ENCODE results near the gene OTUD5.

OTUD5 gene

GRCh38 chrX:48910926-48911411 is 46.4 kb downstream of the OTUD5 start:
- peak overlapping the region; percentile 80 for H3K4me2 ChIP-seq (ENCODE audit: low read length)
- TF ChIP-seq EZH2 (IDR thresholded peaks at IDR 0.05; ENCODE audit: borderline replicate concordance, low read length), result no peak
- H3K79me2 ChIP-seq (ENCODE audit: insufficient read depth, low read length), result peaks cover 10% of the 10 kb centered on the region; the same call in 1 of the 2 replicates
- H3F3A ChIP-seq (ENCODE audit: insufficient read depth, low read length), result 0 out of 2 replicates have a peak, but pooled peaks cover 3% of the 10 kb centered on the region
- peaks cover 36% of the 10 kb centered on the region for H3K36me3 ChIP-seq (ENCODE audit: insufficient read depth, low read length)
- peak overlapping the region; percentile 99 for H3K4me3 ChIP-seq (ENCODE audit: low read depth, low read length, poor library complexity, severe bottlenecking)
- H4K20me1 ChIP-seq (ENCODE audit: insufficient read depth, low read length), result no peaks in the 10 kb centered on the region
- H3K9me3 ChIP-seq (ENCODE audit: low read length), result no peaks in the 10 kb centered on the region
- H3K9me2 ChIP-seq (ENCODE audit: low read depth, low read length), result no peaks in the 10 kb centered on the region
- H3K4me1 ChIP-seq (ENCODE audit: insufficient read depth, low read length, severe bottlenecking), result peaks cover 42% of the 10 kb centered on the region
- H2AFZ ChIP-seq (ENCODE audit: low read length), result no peak overlapping the region
- no peaks in the 10 kb centered on the region for H3K27me3 ChIP-seq (ENCODE audit: insufficient read depth, low read length)
- H3K9ac ChIP-seq (ENCODE audit: low read length), result peak overlapping the region; percentile 83
- H3K27ac ChIP-seq (ENCODE audit: low read depth, low read length, poor library complexity, severe bottlenecking), result peak overlapping the region; percentile 17

DNA sequence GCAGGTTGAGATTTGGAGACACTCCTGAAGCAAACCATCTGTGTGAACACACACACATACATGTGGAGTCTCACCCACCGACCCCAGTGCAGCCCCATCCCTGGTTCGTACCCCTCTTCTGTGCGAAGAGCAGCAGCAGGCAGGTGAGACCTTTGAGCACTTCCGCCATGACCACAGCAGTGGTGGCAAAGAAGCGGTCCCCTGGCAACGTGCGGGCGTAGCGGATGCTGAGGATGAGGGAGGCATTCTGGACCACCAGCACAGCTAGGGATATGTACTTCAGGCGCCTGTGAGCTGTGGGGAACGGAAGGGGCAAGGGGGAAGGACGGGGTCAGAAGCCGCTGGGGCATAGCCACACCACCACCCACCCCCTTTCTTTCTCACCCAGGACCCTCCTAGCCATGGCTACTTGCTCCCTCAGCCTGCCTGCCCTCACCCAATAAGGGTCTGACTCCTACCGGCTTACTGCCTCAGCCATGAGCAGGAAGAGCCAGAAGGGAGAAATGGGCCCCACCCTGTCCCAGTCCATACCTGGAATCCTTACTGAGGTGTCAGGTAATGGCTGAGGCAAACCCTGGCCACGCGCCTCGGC is 47.6 kb downstream of the OTUD5 start:
- no peak overlapping the region for H3K4me3 ChIP-seq (ENCODE audit: low read depth, low read length, poor library complexity, severe bottlenecking)
- no peak overlapping the region for H3K27ac ChIP-seq (ENCODE audit: low read depth, low read length, poor library complexity, severe bottlenecking)
- H4K20me1 ChIP-seq (ENCODE audit: insufficient read depth, low read length), result no peaks in the 10 kb centered on the region
- no peak overlapping the region for H2AFZ ChIP-seq (ENCODE audit: low read length)
- H3K79me2 ChIP-seq (ENCODE audit: insufficient read depth, low read length), result peaks cover 10% of the 10 kb centered on the region; the same call in 1 of the 2 replicates
- TF ChIP-seq, protein P1, sequence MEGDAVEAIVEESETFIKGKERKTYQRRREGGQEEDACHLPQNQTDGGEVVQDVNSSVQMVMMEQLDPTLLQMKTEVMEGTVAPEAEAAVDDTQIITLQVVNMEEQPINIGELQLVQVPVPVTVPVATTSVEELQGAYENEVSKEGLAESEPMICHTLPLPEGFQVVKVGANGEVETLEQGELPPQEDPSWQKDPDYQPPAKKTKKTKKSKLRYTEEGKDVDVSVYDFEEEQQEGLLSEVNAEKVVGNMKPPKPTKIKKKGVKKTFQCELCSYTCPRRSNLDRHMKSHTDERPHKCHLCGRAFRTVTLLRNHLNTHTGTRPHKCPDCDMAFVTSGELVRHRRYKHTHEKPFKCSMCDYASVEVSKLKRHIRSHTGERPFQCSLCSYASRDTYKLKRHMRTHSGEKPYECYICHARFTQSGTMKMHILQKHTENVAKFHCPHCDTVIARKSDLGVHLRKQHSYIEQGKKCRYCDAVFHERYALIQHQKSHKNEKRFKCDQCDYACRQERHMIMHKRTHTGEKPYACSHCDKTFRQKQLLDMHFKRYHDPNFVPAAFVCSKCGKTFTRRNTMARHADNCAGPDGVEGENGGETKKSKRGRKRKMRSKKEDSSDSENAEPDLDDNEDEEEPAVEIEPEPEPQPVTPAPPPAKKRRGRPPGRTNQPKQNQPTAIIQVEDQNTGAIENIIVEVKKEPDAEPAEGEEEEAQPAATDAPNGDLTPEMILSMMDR (IDR thresholded peaks at IDR 0.05; ENCODE audit: low read length), result no peak
- TF ChIP-seq EZH2 (IDR thresholded peaks at IDR 0.05; ENCODE audit: borderline replicate concordance, low read length), result no peak
- no peaks in the 10 kb centered on the region for H3K9me2 ChIP-seq (ENCODE audit: low read depth, low read length)
- H3K36me3 ChIP-seq (ENCODE audit: insufficient read depth, low read length), result peaks cover 30% of the 10 kb centered on the region
- H3K4me1 ChIP-seq (ENCODE audit: insufficient read depth, low read length, severe bottlenecking), result peaks cover 31% of the 10 kb centered on the region
- 0 out of 2 replicates have a peak, but pooled peaks cover 3% of the 10 kb centered on the region for H3F3A ChIP-seq (ENCODE audit: insufficient read depth, low read length)
- H3K9me3 ChIP-seq (ENCODE audit: low read length), result no peaks in the 10 kb centered on the region
- H3K27me3 ChIP-seq (ENCODE audit: insufficient read depth, low read length), result no peaks in the 10 kb centered on the region
- H3K4me2 ChIP-seq (ENCODE audit: low read length), result no peak overlapping the region
- no peak overlapping the region for H3K9ac ChIP-seq (ENCODE audit: low read length)

DNA sequence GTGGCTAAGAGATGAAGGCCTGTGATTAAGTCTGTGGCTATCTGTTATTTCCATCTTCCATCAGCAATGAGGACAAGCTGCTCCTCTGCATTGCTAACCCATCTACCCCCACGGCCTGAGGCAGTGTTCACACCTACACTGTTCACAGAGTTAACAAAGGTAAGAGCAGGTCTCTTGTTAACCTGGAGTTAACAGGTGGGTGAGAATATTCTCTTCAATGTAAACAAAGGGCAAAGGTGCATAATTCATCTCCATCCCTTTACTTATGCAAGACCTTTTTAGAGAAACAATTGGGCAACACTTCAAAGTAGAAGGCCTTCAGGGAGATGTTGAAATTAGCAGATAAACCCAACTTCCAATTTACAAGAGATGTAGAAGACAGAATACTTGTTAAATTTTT is 48.8 kb downstream of the OTUD5 start:
- Histone ChIP-seq H3K36me3 (ENCODE audit: insufficient read depth, low read length) (peaks cover 23% of the 10 kb centered on the region), H3K27ac (ENCODE audit: low read depth, low read length, poor library complexity, severe bottlenecking) (no peak overlapping the region), H3F3A (ENCODE audit: insufficient read depth, low read length) (0 out of 2 replicates have a peak, but pooled peaks cover 3% of the 10 kb centered on the region), H3K4me3 (ENCODE audit: low read depth, low read length, poor library complexity, severe bottlenecking) (no peak overlapping the region), H3K4me2 (ENCODE audit: low read length) (no peak overlapping the region), H4K20me1 (ENCODE audit: insufficient read depth, low read length) (no peaks in the 10 kb centered on the region), H3K4me1 (ENCODE audit: insufficient read depth, low read length, severe bottlenecking) (peaks cover 21% of the 10 kb centered on the region), H3K9ac (ENCODE audit: low read length) (no peak overlapping the region), H3K9me3 (ENCODE audit: low read length) (no peaks in the 10 kb centered on the region), H2AFZ (ENCODE audit: low read length) (no peak overlapping the region), H3K79me2 (ENCODE audit: insufficient read depth, low read length) (peaks cover 10% of the 10 kb centered on the region; the same call in 1 of the 2 replicates), H3K27me3 (ENCODE audit: insufficient read depth, low read length) (no peaks in the 10 kb centered on the region), H3K9me2 (ENCODE audit: low read depth, low read length) (no peaks in the 10 kb centered on the region)
- TF ChIP-seq, protein P1 (IDR thresholded peaks at IDR 0.05; ENCODE audit: low read length), result no peak
- no peak for TF ChIP-seq EZH2 (IDR thresholded peaks at IDR 0.05; ENCODE audit: borderline replicate concordance, low read length)
